ENCODE data around the gene LEMD2. TPM values are rescaled to one million over a fixed set of nuclear protein-coding genes. Genes with fewer than 3 reads are reported as not detected.

Gene LEMD2
- total RNA-seq, 2 donors from 2014 or later: 51.0 to 54.3 TPM

- peaks cover 6% of the 10 kb centered on the region for H3K4me1 Mint-ChIP-seq
- H3K27ac Mint-ChIP-seq: no peak overlapping the region
- no peaks in the 10 kb centered on the region for H3K9me3 Mint-ChIP-seq
- no peaks in the 10 kb centered on the region for H3K36me3 Mint-ChIP-seq (ENCODE audit: low read depth)
- ATAC-seq (replicated peaks): no peak
- peaks cover 13% of the 10 kb centered on the region for H3K27me3 Mint-ChIP-seq
- H3K4me3 Mint-ChIP-seq: no peak overlapping the region
Observed at GRCh38 chr6:33728438-33728837, 60.5 kb downstream of the LEMD2 start.

- no peak overlapping the region for H3K4me3 Mint-ChIP-seq
- H3K36me3 Mint-ChIP-seq (ENCODE audit: low read depth): no peaks in the 10 kb centered on the region
- peaks cover 13% of the 10 kb centered on the region for H3K27me3 Mint-ChIP-seq
- ATAC-seq (replicated peaks): no peak
- peaks cover 6% of the 10 kb centered on the region for H3K4me1 Mint-ChIP-seq
- H3K27ac Mint-ChIP-seq: no peak overlapping the region
- no peaks in the 10 kb centered on the region for H3K9me3 Mint-ChIP-seq
Observed at GRCh38 chr6:33727932-33728331, 61.0 kb downstream of the LEMD2 start.

DNA sequence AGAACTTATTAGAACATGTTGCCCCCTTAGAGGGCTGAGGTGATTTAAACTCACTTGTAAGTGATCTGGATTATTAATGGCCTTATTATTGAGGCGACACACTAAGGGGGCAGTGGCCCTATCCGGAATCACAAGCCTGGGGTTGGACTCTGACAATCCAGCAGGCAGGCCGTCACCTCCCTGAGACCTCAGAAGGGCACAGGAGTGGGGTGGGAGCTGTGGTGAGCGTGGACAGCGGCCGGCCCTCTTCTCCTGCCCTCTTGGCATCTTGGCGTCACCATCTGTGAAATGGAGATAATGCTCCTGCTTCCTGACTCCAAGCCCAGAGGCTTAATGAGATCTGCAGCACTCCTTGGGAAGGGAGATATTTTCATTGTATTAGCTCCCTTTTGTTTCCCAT, 61.8 kb downstream of the LEMD2 start:
- Mint-ChIP-seq H3K36me3 (ENCODE audit: low read depth) (no peaks in the 10 kb centered on the region), H3K4me3 (no peak overlapping the region), H3K27me3 (peaks cover 13% of the 10 kb centered on the region), H3K9me3 (no peaks in the 10 kb centered on the region), H3K27ac (no peak overlapping the region), H3K4me1 (peaks cover 6% of the 10 kb centered on the region)
- no peak for ATAC-seq (replicated peaks)

DNA sequence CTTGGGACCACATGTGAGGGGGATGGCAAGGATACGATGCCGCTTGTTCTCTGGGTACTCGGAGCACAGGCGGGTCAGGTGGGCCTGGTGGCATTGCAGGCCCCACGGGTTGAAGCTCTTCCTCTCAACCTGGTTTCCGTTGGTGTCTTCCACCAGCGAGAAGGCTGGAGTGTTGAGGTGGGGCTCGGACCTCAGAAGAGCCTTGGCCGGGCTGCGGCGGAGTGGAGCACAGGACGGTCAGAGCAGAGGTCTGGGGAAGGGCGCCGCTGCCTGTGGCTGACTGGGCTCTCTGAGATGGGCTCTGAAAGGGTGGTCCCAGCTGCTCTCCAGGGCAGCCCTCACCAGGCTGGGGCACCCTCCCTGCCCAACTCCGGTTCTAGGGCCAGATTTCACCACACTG, 62.2 kb downstream of the LEMD2 start:
- H3K4me1 Mint-ChIP-seq: peaks cover 6% of the 10 kb centered on the region
- ATAC-seq (replicated peaks): no peak
- H3K4me3 Mint-ChIP-seq: no peak overlapping the region
- no peaks in the 10 kb centered on the region for H3K36me3 Mint-ChIP-seq (ENCODE audit: low read depth)
- H3K27me3 Mint-ChIP-seq: peaks cover 13% of the 10 kb centered on the region
- H3K27ac Mint-ChIP-seq: no peak overlapping the region
- no peaks in the 10 kb centered on the region for H3K9me3 Mint-ChIP-seq

- Mint-ChIP-seq H3K9me3 (no peaks in the 10 kb centered on the region), H3K36me3 (ENCODE audit: low read depth) (no peaks in the 10 kb centered on the region), H3K4me3 (no peak overlapping the region), H3K4me1 (peaks cover 6% of the 10 kb centered on the region), H3K27me3 (peaks cover 13% of the 10 kb centered on the region), H3K27ac (no peak overlapping the region)
- ATAC-seq (replicated peaks): no peak
Observed at GRCh38 chr6:33725891-33726673, 62.8 kb downstream of the LEMD2 start.

- H3K9me3 Mint-ChIP-seq: no peaks in the 10 kb centered on the region
- H3K27me3 Mint-ChIP-seq: peaks cover 17% of the 10 kb centered on the region
- H3K36me3 Mint-ChIP-seq (ENCODE audit: low read depth): no peaks in the 10 kb centered on the region
- H3K4me1 Mint-ChIP-seq: peaks cover 6% of the 10 kb centered on the region
- no peak overlapping the region for H3K27ac Mint-ChIP-seq
- no peak overlapping the region for H3K4me3 Mint-ChIP-seq
- ATAC-seq (replicated peaks): no peak
Observed at GRCh38 chr6:33725222-33725621, 63.7 kb downstream of the LEMD2 start.

- Mint-ChIP-seq H3K4me3 (no peak overlapping the region), H3K9me3 (no peaks in the 10 kb centered on the region), H3K27me3 (peaks cover 20% of the 10 kb centered on the region), H3K27ac (peak overlapping the region; percentile 13), H3K36me3 (ENCODE audit: low read depth) (no peaks in the 10 kb centered on the region), H3K4me1 (peaks cover 6% of the 10 kb centered on the region)
- no peak for ATAC-seq (replicated peaks)
Observed at GRCh38 chr6:33724102-33725023, 64.6 kb downstream of the LEMD2 start.

DNA sequence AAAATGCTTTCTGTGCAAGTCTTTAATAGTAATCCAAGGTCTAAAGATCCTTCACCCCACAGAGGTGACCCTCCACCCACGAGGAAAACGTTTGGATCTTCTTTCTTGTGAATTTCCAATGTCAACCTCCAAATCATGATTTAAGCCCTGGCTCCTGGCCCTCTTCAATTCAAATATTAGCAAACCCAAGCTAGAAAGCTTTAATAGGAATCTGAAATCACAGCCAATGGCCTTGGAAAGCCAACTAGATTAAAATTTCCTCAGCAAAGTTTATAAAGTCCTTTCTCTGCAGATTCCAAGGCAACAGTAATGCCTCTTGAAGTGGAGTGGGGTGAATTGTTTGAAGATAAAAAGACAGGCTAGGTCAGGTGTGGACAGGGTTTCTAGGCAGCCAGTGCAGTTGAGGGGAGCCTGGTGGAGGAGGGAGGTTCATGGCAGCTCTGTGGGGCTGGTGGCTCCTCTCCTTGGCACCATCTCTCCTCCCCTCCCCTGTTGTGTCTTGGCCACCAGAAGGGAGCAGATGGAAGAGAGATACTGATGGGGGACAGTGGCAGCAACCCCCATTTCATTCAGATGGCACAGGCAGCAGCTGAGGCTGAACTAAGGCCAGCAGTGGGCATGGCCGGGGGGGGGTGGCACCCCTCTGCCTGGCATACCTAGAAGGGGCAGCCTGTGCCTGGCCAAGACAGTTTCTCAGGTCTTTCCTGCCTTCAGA, 65.4 kb downstream of the LEMD2 start:
- peaks cover 20% of the 10 kb centered on the region for H3K27me3 Mint-ChIP-seq
- H3K4me3 Mint-ChIP-seq: no peak overlapping the region
- H3K27ac Mint-ChIP-seq: no peak overlapping the region
- H3K36me3 Mint-ChIP-seq (ENCODE audit: low read depth): no peaks in the 10 kb centered on the region
- peaks cover 6% of the 10 kb centered on the region for H3K4me1 Mint-ChIP-seq
- no peak for ATAC-seq (replicated peaks)
- no peaks in the 10 kb centered on the region for H3K9me3 Mint-ChIP-seq

GRCh38 chr6:33722103-33722623, 66.8 kb downstream of the LEMD2 start:
- Mint-ChIP-seq H3K4me3 (no peak overlapping the region), H3K36me3 (ENCODE audit: low read depth) (no peaks in the 10 kb centered on the region), H3K27me3 (peaks cover 20% of the 10 kb centered on the region), H3K9me3 (no peaks in the 10 kb centered on the region), H3K4me1 (peaks cover 6% of the 10 kb centered on the region), H3K27ac (no peak overlapping the region)
- no peak for ATAC-seq (replicated peaks)

DNA sequence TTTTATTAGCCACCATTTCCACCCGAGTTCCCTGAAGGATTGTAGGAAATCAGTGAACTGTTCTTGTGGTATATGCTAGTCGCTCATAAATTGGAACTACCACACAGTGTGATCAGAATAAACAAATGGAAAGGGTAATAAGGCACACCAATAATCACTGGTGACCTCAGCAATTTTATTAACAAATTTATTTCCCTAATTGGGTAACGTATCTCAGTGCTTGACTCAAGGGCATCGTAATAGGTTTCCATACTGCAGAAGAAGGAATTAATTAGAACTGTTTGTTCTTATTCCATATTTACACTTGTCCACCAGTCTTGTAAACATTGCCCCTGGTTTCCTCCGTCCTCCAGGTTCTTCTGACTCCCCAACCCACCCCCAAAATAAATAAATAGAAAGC, 67.4 kb downstream of the LEMD2 start:
- peaks cover 18% of the 10 kb centered on the region for H3K27me3 Mint-ChIP-seq
- H3K27ac Mint-ChIP-seq: no peak overlapping the region
- H3K4me1 Mint-ChIP-seq: peaks cover 6% of the 10 kb centered on the region
- no peak for ATAC-seq (replicated peaks)
- H3K4me3 Mint-ChIP-seq: no peak overlapping the region
- H3K9me3 Mint-ChIP-seq: no peaks in the 10 kb centered on the region
- no peaks in the 10 kb centered on the region for H3K36me3 Mint-ChIP-seq (ENCODE audit: low read depth)

Other genes with a start within 250 kb of the LEMD2 start
- 10 to 100 TPM; 48.8 to 61.9 TPM for gene BAK1, start 208.9 kb downstream of the LEMD2 start, total RNA-seq
- 10 to 100 TPM; 57.0 to 59.7 TPM for gene ITPR3, start 167.8 kb downstream of the LEMD2 start, total RNA-seq
- 100 to 1,000 TPM in 1 of 2 donors, 10 to 100 TPM in 1; 65.5 to 112 TPM for gene UQCC2, start 77.4 kb downstream of the LEMD2 start, total RNA-seq
- not detected for gene IP6K3, start 42.2 kb downstream of the LEMD2 start, total RNA-seq
- gene MLN, start 14.9 kb upstream of the LEMD2 start, total RNA-seq: not detected